Aorta (tissue), 5 donors: ENCODE data around the gene JPH2. TPM values are rescaled to one million over a fixed set of nuclear protein-coding genes. Genes with fewer than 3 reads are reported as not detected.

Source experiments
- ATAC-seq: fragments of 200-7000 bp; cut with Tn5 transposase; one replicate; pipeline ENCODE4 v1.9.1; 2022; ENCODE audit warnings: moderate library complexity; ENCODE audit not compliant: low FRiP score
- DNase-seq, 2 donors: peaks; one replicate each; pipeline ENCODE4 v3.0.0-alpha.2; 2020
- H3K27ac ChIP-seq, 2 donors: one replicate each; pipeline ENCODE4 v1.5.1; 2013; ENCODE audit warnings: low read length in 2 of 2, mild to moderate bottlenecking in 2 of 2, moderate library complexity in 2 of 2, control low read depth in 1 of 2, inconsistent platforms in 1 of 2, low read depth in 1 of 2
- H3K27me3 ChIP-seq, 2 donors: one replicate each; pipeline ENCODE4 v1.6.1; 2013; ENCODE audit warnings: control low read depth in 1 of 2, low read length in 1 of 2, mild to moderate bottlenecking in 1 of 2, moderate library complexity in 1 of 2; ENCODE audit not compliant: insufficient read depth in 2 of 2, control insufficient read depth in 1 of 2
- H3K36me3 ChIP-seq, 2 donors: one replicate each; pipeline ENCODE4 v1.6.1; 2013; ENCODE audit warnings: control low read depth in 1 of 2, low read length in 1 of 2, mild to moderate bottlenecking in 1 of 2; ENCODE audit not compliant: insufficient read depth in 2 of 2, control insufficient read depth in 1 of 2
- H3K4me1 ChIP-seq, 2 donors: one replicate each; pipeline ENCODE4 v1.6.1; 2013; ENCODE audit warnings: low read length in 2 of 2, control low read depth in 1 of 2, mild to moderate bottlenecking in 1 of 2, moderate library complexity in 1 of 2; ENCODE audit not compliant: insufficient read depth in 2 of 2, control insufficient read depth in 1 of 2
- H3K4me3 ChIP-seq, 2 donors: one replicate each; pipeline ENCODE4 v1.5.1; 2013; ENCODE audit warnings: low read length in 2 of 2, control low read depth in 1 of 2, mild to moderate bottlenecking in 1 of 2
- H3K9me3 ChIP-seq: one replicate; pipeline ENCODE4 v1.6.1; 2013; ENCODE audit warnings: mild to moderate bottlenecking, low read length; ENCODE audit not compliant: control insufficient read depth
- WGBS, 2 donors: extraction: QIAGEN DNeasy Blood & Tissue Kit; methylation state at CpG; one replicate each; pipeline ENCODE4 v1.1.7; 2013; 5-methylcytosine and 5-hydroxymethylcytosine counted together
- intact Hi-C, 2 donors: fragments of 100-400 bp; cut with DNase I; formaldehyde crosslinking; loops; one replicate each; pipeline versions ENCODE4 v1.14.2 to v1.15.0; 2022
- polyA plus RNA-seq, 2 donors: library from polyadenylated mRNA; stranded (reverse); fragments of 200-250 nt; gene quantifications; one replicate each; pipeline ENCODE4 v1.2.3, GENCODE V29; 2013
- total RNA-seq, 2 donors: library from RNA; stranded (reverse); fragmentation: NEBNext Ultra II Directional; extraction: Animal tissue kit (Norgen Biotek cat#: 25700); gene quantifications; one replicate each; pipeline ENCODE4 v1.2.1, GENCODE V29; 2021
- donor health status: healthy with polysubstance abuse.
- donor health status: Bipolar disorder and iron deficiency.
- donor health status: DM: no; HTN: no; CAD: no.
- donor health status: DM: no; HTN: no; CAD: no.
- donor health status: DM: yes; HTN: yes; CAD: no.

The JPH2 gene
- total and polyA plus RNA-seq, 4 donors, result 12.8 to 140 (median 41.4) TPM

DNA sequence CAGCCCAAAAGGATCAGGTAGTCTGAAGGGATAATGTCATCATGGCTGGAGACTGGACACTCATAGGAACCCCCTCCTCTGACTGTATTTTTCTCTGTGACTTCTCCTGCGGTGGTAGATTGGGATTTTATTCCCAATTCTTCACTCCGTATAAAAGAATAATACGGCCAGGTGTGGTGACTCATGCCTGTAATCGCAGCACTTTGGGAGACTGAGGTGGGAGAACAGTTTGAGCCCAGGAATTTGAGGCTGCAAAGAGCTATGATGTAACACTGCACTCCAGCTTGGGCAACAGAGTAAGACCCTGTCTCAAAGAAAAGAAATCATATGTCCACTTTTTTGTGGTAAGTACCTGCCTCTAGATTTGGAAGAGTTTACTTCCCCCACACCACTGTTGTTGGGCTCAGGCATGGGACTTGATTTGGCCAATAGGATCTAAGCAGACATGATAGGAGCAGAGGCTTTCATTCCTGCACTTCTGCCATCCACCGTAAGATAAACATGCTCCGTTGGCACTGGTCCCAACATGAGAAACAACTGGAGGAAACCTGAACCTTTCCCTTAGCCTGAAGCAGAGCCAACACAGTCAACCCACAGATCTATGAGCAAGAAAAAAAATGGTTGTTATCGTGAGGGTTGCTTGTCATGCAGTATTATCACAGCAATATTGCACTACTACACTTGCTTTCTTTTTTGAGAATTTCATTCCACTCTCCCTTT lies 82.0 kb downstream of the JPH2 start:
- 33 to 51% methylated on average over 7 of the region's 7 CpGs for WGBS, 2 donors
- Histone ChIP-seq H3K36me3 (no peaks in the 10 kb centered on the region), H3K9me3 (no peaks in the 10 kb centered on the region), H3K4me1 (no peaks in the 10 kb centered on the region), H3K27me3 (no peaks in the 10 kb centered on the region), H3K4me3 (no peak overlapping the region), H3K27ac (no peak overlapping the region)
- DNase-seq, result no peak
- intact Hi-C loops, result no loop called here
- ATAC-seq, result no peak

GRCh38 chr20:44102582-44102981 lies 84.4 kb downstream of the JPH2 start:
- H3K4me1 ChIP-seq, result no peaks in the 10 kb centered on the region
- no peaks in the 10 kb centered on the region for H3K27me3 ChIP-seq
- no peak for ATAC-seq
- no peaks in the 10 kb centered on the region for H3K9me3 ChIP-seq
- WGBS, 2 donors, result 95 to 98% methylated on average over 1 of the region's 1 CpG
- H3K4me3 ChIP-seq, result no peak overlapping the region
- H3K36me3 ChIP-seq, result no peaks in the 10 kb centered on the region
- no peak overlapping the region for H3K27ac ChIP-seq
- intact Hi-C loops, result no loop called here
- no peak for DNase-seq

DNA sequence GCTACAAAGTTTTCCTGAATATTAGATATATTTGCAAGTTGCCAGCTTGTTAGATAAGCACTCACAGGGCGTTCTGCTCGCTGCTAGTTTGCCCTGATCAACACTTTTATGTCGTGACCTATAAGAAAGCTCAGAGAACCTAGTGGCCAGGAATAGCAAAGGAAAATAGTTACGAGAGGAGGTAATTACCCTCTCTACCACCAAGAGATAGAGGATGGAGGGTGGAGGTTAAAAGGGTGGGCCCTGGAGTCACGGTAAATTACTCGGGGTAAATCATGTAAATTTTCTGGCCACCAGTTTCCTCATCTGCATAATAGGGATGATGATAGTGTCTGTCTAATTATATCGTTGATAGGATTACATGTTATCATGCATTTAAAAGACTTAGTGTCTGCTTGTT lies 87.2 kb downstream of the JPH2 start:
- no peaks in the 10 kb centered on the region for H3K36me3 ChIP-seq
- intact Hi-C loops, result no loop called here
- 31 to 39% methylated on average over 7 of the region's 7 CpGs for WGBS, 2 donors
- no peak overlapping the region for H3K27ac ChIP-seq
- no peak for DNase-seq
- H3K4me1 ChIP-seq, result no peaks in the 10 kb centered on the region
- H3K9me3 ChIP-seq, result no peaks in the 10 kb centered on the region
- no peak for ATAC-seq
- H3K27me3 ChIP-seq, result no peaks in the 10 kb centered on the region
- no peak overlapping the region for H3K4me3 ChIP-seq

GRCh38 chr20:44098657-44099056 lies 88.3 kb downstream of the JPH2 start:
- H3K27ac ChIP-seq, result no peak overlapping the region
- 97% methylated on average over 5 of the region's 5 CpGs for WGBS, 2 donors
- intact Hi-C loops, result no loop called here
- H3K4me1 ChIP-seq, result no peaks in the 10 kb centered on the region
- no peaks in the 10 kb centered on the region for H3K9me3 ChIP-seq
- ATAC-seq (no peak), DNase-seq (no peak)
- H3K27me3 ChIP-seq, result no peaks in the 10 kb centered on the region
- no peaks in the 10 kb centered on the region for H3K36me3 ChIP-seq
- no peak overlapping the region for H3K4me3 ChIP-seq

DNA sequence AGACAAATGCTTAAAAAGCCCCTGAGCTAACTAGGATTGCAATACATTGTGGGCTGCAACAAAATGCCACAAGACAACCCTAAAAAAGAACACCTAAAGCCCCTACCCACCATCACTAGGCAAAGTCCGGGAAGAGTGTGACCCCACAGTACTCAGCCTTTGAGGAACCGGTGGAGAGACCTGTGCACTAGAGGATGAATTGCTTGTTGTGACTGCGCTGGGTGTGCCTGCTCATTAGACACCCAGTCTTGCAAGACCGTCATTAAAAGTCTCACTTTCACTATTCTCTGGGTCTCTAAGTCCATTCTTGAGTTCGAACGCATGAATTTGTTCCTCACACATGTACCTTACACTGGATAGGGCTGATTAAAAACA lies 88.7 kb downstream of the JPH2 start:
- intact Hi-C loops, result no loop called here
- WGBS, 2 donors, result 89% methylated on average over 6 of the region's 6 CpGs
- Histone ChIP-seq H3K4me1 (no peaks in the 10 kb centered on the region), H3K4me3 (no peak overlapping the region), H3K27ac (no peak overlapping the region), H3K36me3 (no peaks in the 10 kb centered on the region), H3K9me3 (no peaks in the 10 kb centered on the region), H3K27me3 (no peaks in the 10 kb centered on the region)
- DNase-seq, result no peak
- ATAC-seq, result no peak

GRCh38 chr20:44097521-44098255 lies 89.3 kb downstream of the JPH2 start:
- H3K36me3 ChIP-seq, result no peaks in the 10 kb centered on the region
- H3K9me3 ChIP-seq, result no peaks in the 10 kb centered on the region
- ATAC-seq, result no peak
- intact Hi-C loops, result no loop called here
- DNase-seq, result no peak
- no peaks in the 10 kb centered on the region for H3K27me3 ChIP-seq
- H3K4me3 ChIP-seq, result no peak overlapping the region
- H3K27ac ChIP-seq, result no peak overlapping the region
- no peaks in the 10 kb centered on the region for H3K4me1 ChIP-seq
- WGBS, 2 donors, result 41 to 42% methylated on average over 14 of the region's 14 CpGs

DNA sequence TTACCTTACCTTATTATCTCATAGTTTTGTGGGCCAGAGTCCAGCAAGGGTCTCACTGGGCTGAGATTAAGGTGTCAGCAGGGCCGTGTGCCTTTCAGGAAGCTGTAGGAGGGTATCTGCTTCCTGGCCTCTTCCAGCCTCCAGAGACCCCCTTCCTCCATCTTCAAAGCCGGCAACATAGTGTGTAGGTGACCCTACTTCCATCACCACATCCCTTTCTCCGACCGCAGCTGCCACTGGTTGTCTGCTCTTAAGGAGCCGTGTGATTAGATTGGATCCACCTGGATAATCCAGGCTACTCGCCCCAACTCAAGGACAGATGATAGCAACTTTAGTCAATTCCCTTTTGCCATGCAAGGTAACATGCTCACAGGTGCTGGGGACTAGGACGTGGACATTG lies 91.2 kb downstream of the JPH2 start:
- Histone ChIP-seq H3K9me3 (no peaks in the 10 kb centered on the region), H3K27ac (no peak overlapping the region), H3K27me3 (no peaks in the 10 kb centered on the region), H3K36me3 (no peaks in the 10 kb centered on the region), H3K4me1 (no peaks in the 10 kb centered on the region), H3K4me3 (no peak overlapping the region)
- intact Hi-C loops, result no loop called here
- DNase-seq, result no peak
- 86 to 88% methylated on average over 7 of the region's 7 CpGs for WGBS, 2 donors
- ATAC-seq, result no peak

- 78 to 84% methylated on average over 2 of the region's 2 CpGs for WGBS, 2 donors
- Histone ChIP-seq H3K9me3 (no peaks in the 10 kb centered on the region), H3K4me1 (no peaks in the 10 kb centered on the region), H3K4me3 (no peak overlapping the region), H3K27me3 (no peaks in the 10 kb centered on the region), H3K36me3 (no peaks in the 10 kb centered on the region), H3K27ac (no peak overlapping the region)
- no peak for ATAC-seq
- intact Hi-C loops, result no loop called here
- DNase-seq, result no peak
These were observed 93.8 kb downstream of the JPH2 start for GRCh38 chr20:44093249-44093582.

DNA sequence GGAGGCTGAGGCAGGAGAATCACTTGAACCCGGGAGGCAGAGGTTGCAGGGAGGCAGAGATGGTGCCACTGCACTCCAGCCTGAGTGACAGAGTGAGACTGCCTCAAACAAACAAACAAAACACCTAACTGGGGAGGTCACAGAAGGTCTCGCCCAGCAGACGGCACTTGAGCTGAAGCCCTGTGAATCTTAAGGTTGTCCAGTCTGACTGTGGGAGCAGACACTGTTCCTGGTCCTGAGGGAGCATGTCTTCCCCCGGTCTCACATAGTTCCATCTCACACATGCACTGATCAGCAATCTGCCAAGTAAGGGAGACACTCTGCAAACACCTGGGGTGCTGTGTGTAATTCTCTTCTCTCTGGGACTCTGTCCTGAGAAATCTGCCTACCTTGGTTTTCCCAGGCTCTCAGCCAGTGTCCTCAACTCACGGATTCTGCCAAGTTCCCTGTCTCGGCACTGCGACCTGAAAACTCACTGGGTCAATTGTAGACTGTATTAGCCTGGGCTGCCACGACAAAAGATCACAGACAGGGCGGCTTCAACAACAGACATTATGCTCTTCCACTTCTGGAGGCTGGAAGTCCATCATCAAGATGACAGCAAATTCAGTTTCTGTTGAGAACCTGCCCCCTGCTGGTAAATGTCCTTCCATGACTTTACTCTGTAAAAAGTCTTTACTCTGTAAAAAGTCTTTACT lies 94.3 kb downstream of the JPH2 start:
- no peaks in the 10 kb centered on the region for H3K36me3 ChIP-seq
- no peaks in the 10 kb centered on the region for H3K4me1 ChIP-seq
- no peak overlapping the region for H3K27ac ChIP-seq
- no peaks in the 10 kb centered on the region for H3K9me3 ChIP-seq
- H3K4me3 ChIP-seq, result no peak overlapping the region
- WGBS, 2 donors, result 55 to 56% methylated on average over 9 of the region's 9 CpGs
- DNase-seq (no peak), ATAC-seq (no peak)
- intact Hi-C loops, result no loop called here
- H3K27me3 ChIP-seq, result no peaks in the 10 kb centered on the region
